Activated effector memory CD4-positive, alpha-beta T cell treated with anti-CD3 and anti-CD28 coated beads, Interleukin-2, amount 50 U/mL, for 16 hours (primary cell): ENCODE measurements around the gene AFG1L.
"Not testable (repeated sequence)": the region's sequence is repeated elsewhere in the genome, so short reads cannot be mapped to it uniquely, and the experiment has no call there.

ENCODE experiments used
- DNase-seq: peaks from one replicate; pipeline ENCODE4 v3.0.0-alpha.2; 2020

Gene AFG1L

GRCh38 chr6:108560463-108561308, 265.8 kb downstream of the AFG1L start, which contains the start of gene FOXO3:
Gene FOXO3 (plus strand): TSS chr6:108560917. CDS start chr6:108561209, 292 bp downstream.
- peak; percentile 91 for DNase-seq

DNA sequence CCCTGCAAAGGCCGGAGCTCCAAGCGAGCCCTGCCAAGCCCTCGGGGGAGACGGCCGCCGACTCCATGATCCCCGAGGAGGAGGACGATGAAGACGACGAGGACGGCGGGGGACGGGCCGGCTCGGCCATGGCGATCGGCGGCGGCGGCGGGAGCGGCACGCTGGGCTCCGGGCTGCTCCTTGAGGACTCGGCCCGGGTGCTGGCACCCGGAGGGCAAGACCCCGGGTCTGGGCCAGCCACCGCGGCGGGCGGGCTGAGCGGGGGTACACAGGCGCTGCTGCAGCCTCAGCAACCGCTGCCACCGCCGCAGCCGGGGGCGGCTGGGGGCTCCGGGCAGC, 266.4 kb downstream of the AFG1L start:
- not testable (repeated sequence) for DNase-seq

GRCh38 chr6:108561742-108562502, 267.1 kb downstream of the AFG1L start:
- DNase-seq = no peak

GRCh38 chr6:108562503-108562993, 267.7 kb downstream of the AFG1L start:
- no peak for DNase-seq

DNA sequence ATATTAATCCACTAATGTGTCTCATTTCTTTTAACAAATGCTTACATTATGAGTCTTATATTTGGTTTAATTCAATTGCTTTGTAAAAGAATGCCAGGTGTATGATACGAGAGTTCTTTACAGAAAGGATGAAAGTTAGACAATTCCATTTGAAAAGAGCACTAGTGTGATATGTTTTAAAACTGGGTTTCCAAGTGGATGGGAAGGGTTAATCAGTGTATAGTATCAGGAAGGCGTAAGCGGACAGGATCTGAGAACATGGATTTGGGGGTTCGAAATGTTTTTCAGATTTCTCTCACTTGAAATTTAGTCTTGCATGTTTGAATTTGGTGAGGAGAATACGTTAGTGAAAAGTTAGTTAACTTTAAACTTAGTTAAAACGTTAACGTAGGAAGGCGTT, 268.4 kb downstream of the AFG1L start:
- no peak for DNase-seq

- DNase-seq = no peak
Observed at GRCh38 chr6:108564178-108564577, 269.3 kb downstream of the AFG1L start.

DNA sequence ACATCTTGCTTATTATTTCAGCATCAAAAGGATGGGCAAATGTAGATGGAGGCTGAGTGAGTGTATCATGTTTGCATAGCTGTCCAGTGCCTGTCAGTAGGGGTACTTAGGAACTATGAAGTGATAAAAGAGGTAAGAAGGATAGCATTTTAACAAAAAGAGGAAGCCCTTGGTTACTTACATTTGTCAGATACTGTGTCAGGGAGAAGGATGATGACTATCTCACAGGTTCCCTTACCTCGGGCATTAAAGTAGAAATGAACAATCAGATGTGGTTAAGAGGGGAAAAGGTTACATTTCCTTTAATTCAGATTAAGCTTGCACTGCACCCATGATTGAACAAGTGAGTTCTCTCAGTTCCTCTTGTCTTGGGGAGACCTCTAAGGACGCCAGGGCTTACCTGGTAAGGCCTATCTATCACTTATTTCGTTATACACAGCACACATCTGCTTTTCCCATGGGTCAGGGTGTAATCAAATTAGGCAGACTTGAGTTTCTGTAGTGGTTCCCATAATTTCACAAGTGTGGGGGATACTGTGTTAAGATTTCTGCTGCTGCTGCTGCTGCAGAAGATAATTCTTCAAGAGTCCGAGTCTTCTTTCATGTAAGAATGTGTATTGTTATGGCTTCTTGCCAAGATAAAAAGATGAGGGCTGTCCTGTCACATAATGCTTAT, 270.4 kb downstream of the AFG1L start:
- no peak for DNase-seq

DNA sequence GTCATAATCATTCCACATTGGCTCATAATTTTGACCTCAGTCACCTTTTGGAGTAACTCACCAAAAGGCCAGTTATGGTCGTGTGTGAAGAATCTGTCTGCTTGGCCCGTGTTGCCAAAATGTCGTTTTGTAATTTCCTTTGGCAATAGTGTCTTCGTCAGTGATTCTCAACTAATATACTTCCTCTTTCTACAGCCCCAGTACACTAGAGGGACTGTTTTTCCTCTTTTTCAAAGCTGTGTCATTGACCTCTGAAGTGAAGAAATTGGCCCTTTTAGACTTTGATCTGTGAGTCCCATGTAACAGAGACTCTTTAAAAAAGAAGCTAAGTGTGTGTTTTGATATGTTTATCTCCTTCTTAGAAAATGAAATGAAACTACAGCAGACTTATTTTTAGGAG, 271.0 kb downstream of the AFG1L start:
- DNase-seq = no peak

GRCh38 chr6:108566406-108566805, 271.6 kb downstream of the AFG1L start:
- DNase-seq = no peak

DNA sequence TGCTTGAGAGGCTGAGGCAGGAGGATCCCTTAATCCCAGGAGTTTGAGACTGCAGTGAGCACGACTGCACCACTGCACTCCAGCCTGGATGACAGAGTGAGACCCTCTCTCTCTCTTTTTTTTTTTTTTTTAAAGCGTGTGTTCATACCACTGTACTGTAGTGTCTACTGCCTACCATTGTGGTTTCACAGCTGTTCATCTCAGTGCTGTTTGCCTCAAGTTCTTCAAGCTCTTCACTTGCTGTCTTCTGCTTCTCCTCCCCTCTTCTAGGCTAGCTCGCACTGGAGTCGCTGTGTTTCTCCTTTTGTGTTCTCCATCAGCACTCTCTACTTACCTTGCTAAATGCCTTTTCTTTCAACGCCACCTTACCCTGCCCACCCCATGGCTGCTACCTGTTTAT, 273.2 kb downstream of the AFG1L start:
- no peak for DNase-seq

DNA sequence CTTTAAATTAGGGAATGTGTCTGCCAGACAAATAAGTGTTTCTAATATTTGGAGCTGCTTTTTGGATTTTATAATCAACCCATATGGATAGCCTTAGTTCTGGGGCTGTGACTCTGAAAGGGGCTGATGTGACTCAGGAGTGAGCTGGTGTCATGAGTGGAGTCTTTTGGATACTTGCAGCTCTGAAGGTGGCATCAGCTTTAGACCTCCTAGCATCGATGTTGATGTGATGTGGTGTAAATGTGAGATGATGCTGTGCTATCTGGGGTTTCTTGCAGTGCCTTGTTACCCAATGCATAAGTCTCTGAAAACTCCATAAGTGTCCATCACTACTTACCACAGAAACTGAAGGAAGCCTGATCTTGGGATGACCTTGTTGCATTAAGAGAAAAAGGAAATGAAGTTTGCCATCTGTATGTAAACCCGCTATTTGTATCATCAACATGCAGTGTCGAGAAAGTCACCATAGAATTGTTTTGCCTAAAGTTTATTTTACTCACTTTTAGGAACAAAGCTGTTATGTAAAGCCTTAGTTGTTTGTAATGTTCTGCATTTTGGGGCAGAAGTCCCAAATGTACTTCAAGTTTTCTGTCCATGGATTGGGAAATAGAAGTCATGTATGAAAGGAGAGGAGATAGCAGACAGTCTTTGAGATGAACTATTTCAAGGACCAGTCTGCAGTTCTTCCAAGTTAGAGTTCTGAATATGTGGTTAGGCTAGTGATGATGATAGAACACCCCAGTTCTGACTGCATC, 273.9 kb downstream of the AFG1L start:
- no peak for DNase-seq

DNA sequence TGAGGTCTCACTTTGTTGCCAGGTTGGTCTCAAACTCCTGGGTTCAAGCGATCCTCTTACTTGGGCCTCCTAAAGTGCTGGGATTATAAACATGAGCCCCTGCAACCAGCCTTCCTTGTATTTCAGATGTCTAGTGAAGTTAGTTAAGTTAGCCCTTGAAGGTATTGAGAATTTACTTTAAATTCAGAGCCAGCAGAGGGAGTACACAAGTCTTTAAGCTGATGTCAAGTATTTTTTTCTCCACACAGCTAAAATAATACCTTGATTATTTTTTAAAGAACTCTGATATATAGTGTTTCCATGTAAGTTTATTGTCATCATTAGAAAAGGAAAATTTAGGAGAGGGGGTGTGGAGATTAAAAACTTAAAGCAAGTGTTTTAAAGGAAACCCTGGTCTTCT, 275.7 kb downstream of the AFG1L start:
- DNase-seq = no peak

GRCh38 chr6:108574457-108575141, 279.7 kb downstream of the AFG1L start:
- DNase-seq = no peak
